Stimulated activated CD4-positive, alpha-beta T cell treated with anti-CD3 and anti-CD28 coated beads, Interleukin-15, amount 100 ng/mL, for 24 hours (primary cell): Measurements from ENCODE around the gene TDRD9.

Experiments
- DNase-seq: peaks from one replicate; pipeline ENCODE4 v3.0.0-alpha.2; 2020

The TDRD9 gene

DNA sequence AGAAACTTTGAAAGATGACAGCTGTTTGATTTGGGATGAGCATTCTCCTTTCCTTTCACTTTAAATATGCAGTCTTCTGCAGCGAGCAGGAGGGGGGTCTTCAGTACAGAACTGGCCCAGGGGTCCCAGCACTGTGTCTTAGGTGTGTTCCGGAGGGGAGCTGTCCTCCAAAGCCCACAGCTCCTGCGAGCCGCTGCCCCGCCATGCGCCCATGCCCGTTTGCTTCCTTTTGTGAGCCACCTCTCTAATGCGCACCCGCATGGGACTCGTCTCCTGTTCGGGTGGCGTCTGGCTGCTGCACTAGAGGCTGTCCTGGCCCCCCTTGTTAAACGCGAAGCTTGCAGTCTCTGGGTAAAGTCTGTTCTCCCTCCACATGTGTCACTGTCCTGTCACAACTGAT is 108.8 kb downstream of the TDRD9 start:
- no peak for DNase-seq

- DNase-seq: no peak
Measured at GRCh38 chr14:104037903-104038302, 109.6 kb downstream of the TDRD9 start.

GRCh38 chr14:104039214-104039613 is 111.0 kb downstream of the TDRD9 start:
- DNase-seq: no peak

DNA sequence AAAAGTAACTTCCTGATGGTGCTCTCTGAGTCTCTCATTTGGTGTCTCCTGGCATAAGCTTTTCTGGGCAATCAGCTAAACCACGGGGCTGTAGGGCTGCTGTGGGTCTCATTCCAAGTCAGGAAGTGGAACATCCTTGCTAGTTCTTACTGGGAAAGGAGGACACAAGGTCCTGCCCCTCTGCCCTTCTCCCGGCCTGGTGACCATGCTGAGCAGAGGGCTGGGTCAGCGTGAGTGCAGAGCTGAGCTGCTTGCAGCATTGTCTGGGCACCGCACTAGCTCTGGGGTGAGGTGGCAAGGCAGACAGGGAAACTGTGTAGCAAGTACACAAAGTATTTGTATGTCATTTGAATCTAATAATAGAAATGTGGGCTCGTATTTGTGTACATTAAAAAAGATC is 112.3 kb downstream of the TDRD9 start:
- no peak for DNase-seq

DNA sequence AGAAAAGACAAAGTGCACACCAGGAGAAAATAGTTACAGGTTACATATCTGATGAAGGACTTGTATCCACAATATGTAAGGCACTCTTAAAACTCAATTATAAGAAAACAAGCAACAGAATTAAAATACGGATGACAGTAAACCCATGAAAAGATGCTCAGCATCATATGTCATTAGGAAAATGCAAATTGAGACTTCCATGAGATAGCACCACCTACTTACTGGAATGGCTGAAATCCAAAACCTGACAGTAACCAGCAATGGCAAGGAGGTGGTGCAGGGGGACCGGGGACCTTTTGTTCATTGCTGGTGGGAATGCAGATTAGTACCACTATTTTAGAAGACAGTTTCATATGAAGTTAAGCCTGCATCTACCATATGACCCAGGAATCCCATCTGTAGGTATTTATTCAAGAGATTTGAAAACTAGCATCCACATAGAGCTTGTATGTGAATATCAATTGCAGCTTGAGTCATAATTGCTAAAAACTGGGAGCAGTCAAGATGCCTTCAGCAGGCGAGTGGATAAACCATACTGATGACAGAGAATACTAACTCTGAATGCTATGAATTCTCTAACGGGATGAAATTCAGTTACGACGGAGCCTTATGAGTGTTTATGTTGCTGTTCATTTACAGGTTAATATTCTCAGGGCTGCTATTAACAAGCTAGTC is 113.3 kb downstream of the TDRD9 start:
- no peak for DNase-seq

- DNase-seq: no peak
Measured at GRCh38 chr14:104044016-104044415, 115.8 kb downstream of the TDRD9 start.

DNA sequence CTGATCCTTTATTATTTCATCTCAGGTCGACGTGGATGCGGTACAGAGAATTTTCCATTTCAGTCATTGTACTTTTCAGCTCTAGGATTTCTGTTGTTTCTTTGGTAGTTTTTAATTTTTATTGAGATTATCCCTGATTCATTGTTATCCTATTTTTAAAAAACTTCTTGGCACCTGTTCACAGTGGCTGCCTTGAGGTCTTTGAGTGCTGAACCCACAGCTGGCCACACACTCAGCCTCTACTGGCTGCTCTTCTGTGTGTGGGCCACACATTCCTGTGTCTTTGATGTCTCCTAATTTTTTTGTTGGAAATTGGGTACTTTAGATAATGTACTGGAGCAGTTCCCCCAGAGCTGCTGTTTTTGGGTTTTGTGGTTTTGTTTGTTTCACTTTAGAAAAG is 119.5 kb downstream of the TDRD9 start:
- no peak for DNase-seq

DNA sequence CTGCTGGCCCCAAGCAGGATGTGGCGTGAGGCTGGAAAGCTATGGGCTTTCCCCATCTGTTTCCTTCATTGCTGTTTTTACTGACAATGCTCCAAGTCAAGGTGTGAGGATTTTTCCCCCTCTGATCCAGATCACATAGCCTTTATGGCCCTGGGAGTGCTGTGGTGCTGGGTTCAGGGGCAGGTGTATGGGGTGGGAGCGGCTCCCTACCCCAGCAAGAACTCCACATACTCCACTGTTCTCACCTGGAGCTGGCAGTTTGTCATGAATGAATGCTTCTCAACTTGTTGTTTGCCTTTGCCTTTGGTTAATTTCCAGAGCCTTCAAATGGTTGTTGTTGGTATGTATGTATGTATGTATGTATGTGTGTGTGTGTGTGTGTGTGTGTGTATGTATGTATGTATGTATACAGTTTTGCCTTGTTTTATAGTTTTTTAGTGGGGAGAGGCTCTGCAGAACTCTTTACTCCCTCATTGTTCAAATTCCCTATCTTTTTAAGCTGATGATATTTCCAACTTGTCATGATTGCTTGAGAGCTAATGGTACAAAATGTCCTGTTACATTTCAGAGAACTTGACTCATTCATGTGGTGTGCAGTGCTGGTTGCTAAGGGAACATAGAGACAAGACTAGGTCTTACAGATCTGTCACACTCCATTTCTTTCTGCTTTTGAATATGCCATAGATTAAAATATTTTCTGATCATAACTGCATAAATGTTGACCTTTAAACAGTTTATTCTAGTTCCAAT is 120.7 kb downstream of the TDRD9 start:
- DNase-seq: no peak

GRCh38 chr14:104049576-104050240 is 121.5 kb downstream of the TDRD9 start:
- DNase-seq: no peak

GRCh38 chr14:104051092-104051813 is 123.0 kb downstream of the TDRD9 start:
- no peak for DNase-seq

- DNase-seq: no peak
Measured at GRCh38 chr14:104054222-104054905, 126.1 kb downstream of the TDRD9 start.

DNA sequence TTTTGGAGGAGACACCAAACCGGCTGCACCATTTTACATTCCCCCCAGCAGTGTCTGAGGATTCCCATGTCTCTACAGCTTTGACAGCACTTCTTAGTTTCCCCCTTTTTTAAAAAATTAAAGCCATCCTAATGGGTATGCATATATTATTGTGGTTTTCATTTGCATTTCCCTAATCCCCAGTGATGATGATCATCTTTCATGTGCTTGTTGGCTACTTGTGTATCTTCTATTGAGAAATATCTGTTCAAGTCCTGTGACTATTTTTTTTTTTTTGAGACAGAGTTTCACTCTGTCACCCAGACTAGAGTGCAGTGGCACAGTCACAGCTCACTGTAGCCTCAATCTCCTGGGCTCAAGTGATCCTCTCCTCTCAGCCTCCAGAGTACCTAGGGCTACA is 134.0 kb downstream of the TDRD9 start:
- no peak for DNase-seq

GRCh38 chr14:104064003-104064402 is 135.7 kb downstream of the TDRD9 start:
- DNase-seq: no peak

GRCh38 chr14:104066279-104066678 is 138.0 kb downstream of the TDRD9 start:
- DNase-seq: no peak

DNA sequence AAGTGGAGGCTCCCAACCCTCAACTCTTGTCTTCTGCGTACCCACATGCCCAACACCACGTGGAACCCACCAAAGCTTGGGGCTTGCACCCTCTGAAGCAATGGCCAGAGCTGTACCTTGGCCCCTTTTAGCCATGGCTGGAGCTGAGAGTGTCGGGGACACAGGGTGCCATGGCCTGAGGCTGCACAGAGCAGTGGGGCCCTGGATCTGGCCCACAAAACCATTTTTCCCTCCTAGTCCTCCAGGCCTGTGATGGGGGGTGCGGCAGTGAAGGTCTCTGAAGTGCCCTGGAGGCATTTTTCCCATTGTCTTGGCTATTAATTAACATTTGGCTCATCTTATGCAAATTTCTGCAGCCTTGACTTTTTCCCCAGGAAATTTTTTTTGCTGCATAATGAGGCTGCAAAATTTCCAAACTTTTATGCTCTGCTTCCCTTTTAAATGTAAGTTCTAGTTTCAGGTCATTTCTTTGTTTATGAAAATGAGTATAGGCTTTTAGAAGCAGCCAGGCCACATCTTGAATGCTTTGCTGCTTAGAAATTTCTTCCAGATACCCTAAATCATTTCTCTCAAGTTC is 138.6 kb downstream of the TDRD9 start:
- DNase-seq: no peak

- DNase-seq: no peak
Measured at GRCh38 chr14:104069541-104069940, 141.3 kb downstream of the TDRD9 start.

- no peak for DNase-seq
Measured at GRCh38 chr14:104072586-104072985, 144.3 kb downstream of the TDRD9 start.

DNA sequence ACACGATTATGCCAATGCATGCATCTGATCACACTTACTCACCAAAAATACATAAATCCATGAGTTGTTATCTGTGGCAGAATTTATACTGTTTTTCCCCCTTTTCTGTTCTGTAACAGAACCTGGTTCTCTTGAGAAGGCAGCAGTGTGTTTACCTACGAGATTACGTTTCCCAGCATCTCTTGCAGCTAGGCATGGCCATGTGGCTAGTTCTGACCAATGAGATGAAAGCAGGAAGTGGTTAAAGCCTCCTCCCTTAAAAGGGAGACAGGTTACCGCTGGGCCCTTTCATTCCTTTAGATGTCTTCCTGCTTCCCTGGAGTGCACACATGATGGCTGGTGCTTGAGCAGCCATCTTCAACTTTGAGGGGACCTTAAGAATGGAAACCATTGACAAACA is 145.5 kb downstream of the TDRD9 start:
- no peak for DNase-seq

DNA sequence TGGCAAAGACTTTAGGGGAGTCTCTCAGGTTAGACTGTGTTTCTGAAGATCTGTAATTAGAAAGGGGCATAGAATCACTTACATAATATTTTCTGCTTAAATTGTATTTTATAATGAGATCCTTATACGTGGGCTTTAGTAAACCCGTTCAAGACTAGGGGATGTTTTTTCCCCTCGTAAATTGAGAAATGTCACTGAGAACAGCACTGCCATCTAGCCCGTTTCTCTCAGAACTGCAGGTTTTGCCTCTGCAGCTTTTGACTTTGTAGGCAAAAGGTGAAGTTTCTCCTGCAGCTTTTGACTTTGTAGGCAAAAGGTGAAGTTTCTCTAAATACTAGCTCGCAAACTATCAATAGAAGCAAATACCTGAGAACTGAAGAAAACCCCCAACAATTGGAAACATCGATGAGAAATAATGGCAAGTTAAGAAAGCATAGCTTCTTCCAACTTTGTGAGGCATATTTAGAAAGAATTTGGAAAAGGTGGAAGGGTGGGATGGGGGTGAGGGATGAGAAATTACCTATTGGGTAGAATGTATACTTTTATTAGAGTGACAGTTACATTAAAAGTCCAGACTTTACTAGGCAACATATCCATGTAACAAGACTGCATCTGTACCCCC is 147.4 kb downstream of the TDRD9 start:
- DNase-seq: no peak

GRCh38 chr14:104076743-104077142 is 148.5 kb downstream of the TDRD9 start:
- no peak for DNase-seq

- peak; percentile 89 for DNase-seq
Measured at GRCh38 chr14:104078031-104078455, 149.8 kb downstream of the TDRD9 start.
